CD14-positive monocyte (primary cell): Measurements from ENCODE around the gene HDAC4. TPM values are rescaled to one million over a fixed set of nuclear protein-coding genes. Genes with fewer than 3 reads are reported as not detected.

Experiments used
- DNase-seq, 3 donors: peaks; one replicate each; pipeline ENCODE4 v3.0.0-alpha.2; 2011 to 2022
- H2AFZ ChIP-seq: 2 replicates; pipeline ENCODE4 v1.6.0; 2012; ENCODE audit warnings: mild to moderate bottlenecking, low read depth, low read length, inconsistent platforms; ENCODE audit not compliant: insufficient read depth, poor library complexity, severe bottlenecking
- H3K27ac ChIP-seq, 2 donors: 1 replicate in 1 of 2; 2 replicates in 1 of 2; pipeline ENCODE4 v1.5.1; 2012 to 2013; ENCODE audit warnings: low read length in 2 of 2, control low read depth in 1 of 2, inconsistent platforms in 1 of 2, low read depth in 1 of 2, mild to moderate bottlenecking in 1 of 2
- H3K27me3 ChIP-seq, 2 donors: one replicate each; pipeline versions ENCODE4 v1.6.0 to v1.6.1; 2011 to 2013; ENCODE audit warnings: low read length in 2 of 2; ENCODE audit not compliant: control insufficient read depth in 2 of 2, insufficient read depth in 2 of 2
- H3K36me3 ChIP-seq, 2 donors: replicated peaks in 1 of 2; 1 replicate in 1 of 2; 2 replicates in 1 of 2; pipeline versions ENCODE4 v1.5.1 to v1.6.1; 2012 to 2013; ENCODE audit warnings: low read length in 2 of 2, control low read depth in 1 of 2, inconsistent platforms in 1 of 2, mild to moderate bottlenecking in 1 of 2; ENCODE audit not compliant: insufficient read depth in 2 of 2, control insufficient read depth in 1 of 2
- H3K4me1 ChIP-seq, 2 donors: 1 replicate in 1 of 2; 2 replicates in 1 of 2; pipeline versions ENCODE4 v1.5.1 to v1.6.1; 2012 to 2013; ENCODE audit warnings: low read length in 2 of 2, control low read depth in 1 of 2, inconsistent platforms in 1 of 2, mild to moderate bottlenecking in 1 of 2, moderate library complexity in 1 of 2; ENCODE audit not compliant: insufficient read depth in 2 of 2, control insufficient read depth in 1 of 2
- H3K4me2 ChIP-seq: replicated peaks from 2 replicates; pipeline ENCODE3; 2012; ENCODE audit warnings: low read length, moderate library complexity, mild to moderate bottlenecking; ENCODE audit not compliant: poor library complexity, severe bottlenecking; ENCODE audit errors: extremely low read depth
- H3K4me3 ChIP-seq, 3 experiments: fragments of 200-600 bp in 1 of 3; sonication (generic) in 1 of 3; replicated peaks in 1 of 3; 1 replicate in 2 of 3; 2 replicates in 1 of 3; pipeline ENCODE4 v1.5.1; 2011 to 2013; ENCODE audit warnings: low read length in 3 of 3, mild to moderate bottlenecking in 3 of 3, control low read depth in 2 of 3, low read depth in 2 of 3, inconsistent platforms in 1 of 3, moderate library complexity in 1 of 3
- H3K79me2 ChIP-seq: 2 replicates; pipeline ENCODE4 v1.6.0; 2012; ENCODE audit warnings: mild to moderate bottlenecking, control low read depth, inconsistent platforms, low read length, moderate library complexity; ENCODE audit not compliant: insufficient read depth
- H3K9ac ChIP-seq: 2 replicates; pipeline ENCODE4 v1.6.0; 2017; ENCODE audit warnings: low read length, mild to moderate bottlenecking; ENCODE audit not compliant: insufficient read depth, poor library complexity, severe bottlenecking
- H3K9me3 ChIP-seq, 2 donors: replicated peaks in 1 of 2; 1 replicate in 1 of 2; 2 replicates in 1 of 2; pipeline versions ENCODE4 v1.5.1 to v1.6.1; 2012 to 2013; ENCODE audit warnings: low read length in 2 of 2, control low read depth in 1 of 2; ENCODE audit not compliant: control insufficient read depth in 1 of 2, insufficient read depth in 1 of 2
- H4K20me1 ChIP-seq: 2 replicates; pipeline ENCODE4 v1.6.0; 2012; ENCODE audit warnings: mild to moderate bottlenecking, low read length, control low read depth, moderate library complexity; ENCODE audit not compliant: insufficient read depth
- H3K27ac Mint-ChIP-seq, 7 donors: one replicate each; pipeline ENCODE4 v1.8.0; 2020; ENCODE audit warnings: mild to moderate bottlenecking in 7 of 7, mixed read lengths in 7 of 7, moderate library complexity in 6 of 7, inconsistent platforms in 2 of 7
- H3K27me3 Mint-ChIP-seq, 3 donors: one replicate each; pipeline ENCODE4 v1.8.0; 2021 to 2022; ENCODE audit warnings: low read depth in 3 of 3, mild to moderate bottlenecking in 3 of 3, mixed read lengths in 3 of 3, moderate library complexity in 3 of 3, inconsistent platforms in 1 of 3
- H3K36me3 Mint-ChIP-seq, 2 donors: one replicate each; pipeline ENCODE4 v1.8.0; 2020; ENCODE audit warnings: mixed read lengths in 2 of 2, inconsistent platforms in 1 of 2, mild to moderate bottlenecking in 1 of 2
- H3K4me1 Mint-ChIP-seq: one replicate; pipeline ENCODE4 v1.8.0; 2020; ENCODE audit warnings: mild to moderate bottlenecking, mixed read lengths
- H3K4me3 Mint-ChIP-seq, 2 donors: one replicate each; pipeline ENCODE4 v1.8.0; 2020; ENCODE audit warnings: mild to moderate bottlenecking in 2 of 2, mixed read lengths in 2 of 2, moderate library complexity in 1 of 2
- H3K9me3 Mint-ChIP-seq, 7 donors: one replicate each; pipeline ENCODE4 v1.8.0; 2020 to 2022; ENCODE audit warnings: mixed read lengths in 7 of 7, mild to moderate bottlenecking in 6 of 7, moderate library complexity in 6 of 7, inconsistent platforms in 2 of 7
- CTCF ChIP-seq: fragments of 200-600 bp; IDR thresholded peaks from one replicate; pipeline ENCODE4 v1.8.0; 2022; ENCODE audit warnings: antibody characterized with exemption, mild to moderate bottlenecking
- WGBS: methylation state at CpG from one replicate; pipeline ENCODE4 v1.1.5; 2013; ENCODE audit warnings: missing lambda C conversion rate; ENCODE audit not compliant: insufficient coverage; 5-methylcytosine and 5-hydroxymethylcytosine counted together
- intact Hi-C, 2 donors: fragments of 100-400 bp; cut with micrococcal nuclease; formaldehyde crosslinking; loops; one replicate each; pipeline versions ENCODE4 v1.15.0 to v1.15.1; 2023
- polyA plus RNA-seq, 3 donors: library from polyadenylated mRNA; depleted of rRNA in 1 of 3; unstranded in 2 of 3; stranded (reverse) in 1 of 3; fragments of 300-500 nt in 2 of 3; fragments of >200 nt in 1 of 3; fragmentation: Illumina TruSeq in 2 of 3; gene quantifications; 1 replicate in 2 of 3; 2 replicates in 1 of 3; pipeline ENCODE4 v1.2.3, GENCODE V29; 2012 to 2021

Gene HDAC4
- polyA plus RNA-seq, 3 donors: 3.3 to 23.0 (median 4.5) TPM

- DNase-seq: no peak
- intact Hi-C loops: no loop called here
- Histone ChIP-seq H4K20me1 (peaks cover 60% of the 10 kb centered on the region), H3K9me3 (no peaks in the 10 kb centered on the region), H3K27ac (no peak overlapping the region), H3K27me3 (no peaks in the 10 kb centered on the region), H3K4me2 (no peak overlapping the region), H3K36me3 (peaks cover 76 to 83% of the 10 kb centered on the region in 2 donors), H3K4me3 (no peak overlapping the region), H3K79me2 (no peaks in the 10 kb centered on the region), H3K4me1 (peaks cover 19 to 24% of the 10 kb centered on the region in 2 donors), H3K9ac (no peak overlapping the region), H2AFZ (no peak overlapping the region)
- no peak for TF ChIP-seq CTCF
- Mint-ChIP-seq H3K4me3 (no peak overlapping the region), H3K36me3 (peaks cover 76 to 88% of the 10 kb centered on the region in 2 donors), H3K27me3 (peaks cover 0 to 2% (median 1%) of the 10 kb centered on the region in 3 donors), H3K27ac (peak overlapping the region in 1 of 7 donors; percentile 61), H3K9me3 (peaks cover 0 to 14% (median 3%) of the 10 kb centered on the region in 7 donors), H3K4me1 (peaks cover 21% of the 10 kb centered on the region)
- WGBS: 89% methylated on average over 39 of the region's 48 CpGs
These were observed 276.5 kb downstream of the HDAC4 start for GRCh38 chr2:239124152-239124899.

- no peak for DNase-seq
- peaks cover 35% of the 10 kb centered on the region for H3K4me1 Mint-ChIP-seq
- Histone ChIP-seq H3K27ac (no peak overlapping the region), H3K4me1 (peaks cover 34 to 40% of the 10 kb centered on the region in 2 donors), H3K36me3 (peaks cover 67 to 78% of the 10 kb centered on the region in 2 donors), H2AFZ (no peak overlapping the region), H3K9me3 (no peaks in the 10 kb centered on the region), H3K27me3 (no peaks in the 10 kb centered on the region), H3K4me2 (no peak overlapping the region), H3K79me2 (no peaks in the 10 kb centered on the region), H4K20me1 (peaks cover 54% of the 10 kb centered on the region), H3K4me3 (no peak overlapping the region), H3K9ac (no peak overlapping the region)
- H3K27me3 Mint-ChIP-seq: peaks cover 0 to 2% (median 0%) of the 10 kb centered on the region in 3 donors
- peak overlapping the region in 2 of 7 donors; percentile 30 to 50 for H3K27ac Mint-ChIP-seq
- 96% methylated on average over 16 of the region's 20 CpGs for WGBS
- intact Hi-C loops: no loop called here
- H3K36me3 Mint-ChIP-seq: peaks cover 70 to 85% of the 10 kb centered on the region in 2 donors
- no peak overlapping the region for H3K4me3 Mint-ChIP-seq
- H3K9me3 Mint-ChIP-seq: peaks cover 0 to 14% (median 3%) of the 10 kb centered on the region in 7 donors
- TF ChIP-seq CTCF: no peak
These were observed 278.3 kb downstream of the HDAC4 start for GRCh38 chr2:239122421-239123110.
